SK-N-MC (cell line): Measurements from ENCODE around the gene SMCHD1.

Source experiments
- EZH2 ChIP-seq: fragments of 200-600 bp; sonication (generic); IDR thresholded peaks from one replicate; pipeline ENCODE4 v1.6.1; 2017; ENCODE audit warnings: antibody characterized with exemption
- FOXP2 ChIP-seq: optimal IDR thresholded peaks from 2 replicates; pipeline ENCODE3; 2011; ENCODE audit warnings: mild to moderate bottlenecking, moderate library complexity; ENCODE audit not compliant: insufficient read depth; ENCODE audit errors: extremely low read length, control extremely low read depth
- POLR2AphosphoS5 ChIP-seq: IDR thresholded peaks from 2 replicates; pipeline ENCODE4 v1.6.1; 2012; ENCODE audit warnings: mild to moderate bottlenecking, low read depth, low read length, borderline replicate concordance

DNA sequence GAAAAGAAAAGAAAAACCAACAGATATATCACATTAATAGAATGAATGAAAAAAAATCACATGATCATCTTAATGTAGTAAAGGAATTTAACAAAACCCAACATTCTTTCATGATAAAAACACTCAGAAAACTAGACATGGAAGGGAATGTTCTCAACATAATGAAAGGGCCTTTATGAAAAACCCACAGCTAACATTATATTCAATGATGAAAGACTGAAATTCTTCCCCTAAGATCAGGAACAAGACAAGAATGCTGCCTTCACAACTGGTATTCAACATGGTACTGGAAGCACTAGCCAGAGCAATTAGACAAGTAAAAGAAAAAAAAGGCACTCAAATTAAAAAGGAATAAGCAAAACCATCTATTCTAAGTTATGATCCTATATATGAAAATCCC, 162.8 kb downstream of the SMCHD1 start:
- TF ChIP-seq EZH2 (no peak), POLR2AphosphoS5 (no peak), FOXP2 (no peak)
